HG03354 (cell line): ENCODE measurements around the gene SNX18.
"Not testable (repeated sequence)": the region's sequence is repeated elsewhere in the genome, so short reads cannot be mapped to it uniquely, and the experiment has no call there.

Experiments used
- ATAC-seq: cut with Tn5 transposase; IDR thresholded peaks from one replicate; pipeline ENCODE4 v1.9.1; 2021; ENCODE audit warnings: mild to moderate bottlenecking; ENCODE audit not compliant: unreplicated experiment, poor library complexity, severe bottlenecking

The SNX18 gene

DNA sequence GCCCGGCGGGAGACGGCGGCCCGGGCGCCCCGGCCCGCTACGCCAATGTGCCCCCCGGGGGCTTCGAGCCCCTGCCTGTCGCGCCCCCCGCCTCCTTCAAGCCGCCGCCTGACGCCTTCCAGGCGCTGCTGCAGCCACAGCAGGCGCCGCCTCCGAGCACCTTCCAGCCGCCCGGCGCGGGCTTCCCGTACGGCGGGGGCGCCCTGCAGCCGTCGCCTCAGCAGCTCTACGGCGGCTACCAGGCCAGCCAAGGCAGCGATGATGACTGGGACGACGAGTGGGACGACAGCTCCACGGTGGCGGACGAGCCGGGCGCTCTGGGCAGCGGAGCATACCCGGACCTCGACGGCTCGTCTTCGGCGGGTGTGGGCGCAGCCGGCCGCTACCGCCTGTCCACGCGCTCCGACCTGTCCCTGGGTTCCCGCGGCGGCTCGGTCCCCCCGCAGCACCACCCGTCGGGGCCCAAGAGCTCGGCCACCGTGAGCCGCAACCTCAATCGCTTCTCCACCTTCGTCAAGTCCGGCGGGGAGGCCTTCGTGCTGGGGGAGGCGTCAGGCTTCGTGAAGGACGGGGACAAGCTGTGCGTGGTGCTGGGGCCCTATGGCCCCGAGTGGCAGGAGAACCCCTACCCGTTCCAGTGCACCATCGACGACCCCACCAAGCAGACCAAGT lies 723 bp downstream of the SNX18 start:
- ATAC-seq: peak; percentile 36

DNA sequence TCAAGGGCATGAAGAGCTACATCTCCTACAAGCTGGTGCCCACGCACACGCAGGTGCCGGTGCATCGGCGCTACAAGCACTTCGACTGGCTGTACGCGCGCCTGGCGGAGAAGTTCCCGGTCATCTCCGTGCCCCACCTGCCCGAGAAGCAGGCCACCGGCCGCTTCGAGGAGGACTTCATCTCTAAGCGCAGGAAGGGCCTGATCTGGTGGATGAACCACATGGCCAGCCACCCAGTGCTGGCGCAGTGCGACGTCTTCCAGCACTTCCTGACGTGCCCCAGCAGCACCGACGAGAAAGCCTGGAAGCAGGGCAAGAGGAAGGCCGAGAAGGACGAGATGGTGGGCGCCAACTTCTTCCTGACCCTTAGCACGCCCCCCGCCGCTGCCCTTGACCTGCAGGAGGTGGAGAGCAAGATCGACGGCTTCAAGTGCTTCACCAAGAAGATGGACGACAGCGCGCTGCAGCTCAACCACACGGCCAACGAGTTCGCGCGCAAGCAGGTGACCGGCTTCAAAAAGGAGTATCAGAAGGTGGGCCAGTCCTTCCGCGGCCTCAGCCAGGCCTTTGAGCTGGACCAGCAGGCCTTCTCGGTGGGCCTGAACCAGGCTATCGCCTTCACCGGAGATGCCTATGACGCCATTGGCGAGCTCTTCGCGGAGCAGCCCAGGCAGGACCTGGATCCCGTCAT lies 1.4 kb downstream of the SNX18 start:
- no peak for ATAC-seq

DNA sequence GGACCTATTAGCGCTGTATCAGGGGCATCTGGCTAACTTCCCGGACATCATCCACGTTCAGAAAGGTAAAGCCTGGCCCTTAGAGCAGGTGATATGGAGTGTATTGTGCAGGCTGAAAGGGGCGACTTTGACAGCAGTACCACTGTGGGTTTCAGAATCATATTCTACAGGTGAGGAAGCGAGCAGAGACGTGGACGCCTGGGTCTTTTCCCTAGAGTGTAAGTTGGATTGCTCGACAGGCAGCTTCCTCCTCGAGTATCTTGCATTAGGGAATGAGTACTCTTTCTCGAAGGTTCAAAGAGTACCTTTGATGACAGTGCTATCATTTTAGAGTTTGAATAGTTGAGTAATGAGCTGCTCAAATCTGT lies 1.9 kb downstream of the SNX18 start:
- no peak for ATAC-seq

DNA sequence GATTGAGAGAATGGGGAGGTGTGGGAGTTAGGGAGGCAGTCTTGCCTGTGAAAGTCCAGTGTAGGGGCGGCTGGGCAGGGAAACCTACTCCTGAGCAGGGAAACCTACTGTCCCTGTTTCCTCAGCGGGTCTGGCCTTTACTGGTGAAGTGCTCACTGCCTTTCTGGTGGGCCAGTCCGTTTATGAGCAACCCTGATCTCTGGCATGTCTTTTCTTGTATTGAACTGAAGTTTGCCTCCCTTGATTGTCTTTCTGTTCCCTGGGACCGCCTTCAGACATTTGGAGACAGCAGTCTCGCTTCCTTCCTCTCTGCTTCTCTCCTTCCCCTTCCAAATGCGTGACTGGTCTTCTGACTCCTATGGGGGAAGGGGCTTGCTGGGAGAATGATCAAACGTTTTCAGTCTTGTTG lies 2.9 kb downstream of the SNX18 start:
- ATAC-seq: no peak

DNA sequence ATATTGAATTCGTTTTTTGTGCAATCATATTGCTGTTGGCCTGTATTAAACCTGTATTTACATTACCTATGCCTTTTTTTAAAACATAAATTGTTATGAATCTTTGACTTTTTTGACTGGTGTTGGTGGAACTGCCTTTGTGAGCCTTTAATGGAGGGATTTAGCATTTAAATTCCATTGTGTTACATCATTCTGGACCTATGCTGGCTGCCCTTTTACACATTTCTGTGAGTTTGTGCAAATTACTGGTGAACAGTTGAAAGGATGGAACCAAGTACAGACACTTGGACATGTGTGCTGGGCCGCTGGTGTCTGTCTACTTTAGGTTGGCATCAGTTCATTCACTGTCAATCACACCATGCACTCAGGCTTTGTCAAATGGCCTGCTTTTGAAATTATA lies 3.4 kb downstream of the SNX18 start:
- no peak for ATAC-seq

DNA sequence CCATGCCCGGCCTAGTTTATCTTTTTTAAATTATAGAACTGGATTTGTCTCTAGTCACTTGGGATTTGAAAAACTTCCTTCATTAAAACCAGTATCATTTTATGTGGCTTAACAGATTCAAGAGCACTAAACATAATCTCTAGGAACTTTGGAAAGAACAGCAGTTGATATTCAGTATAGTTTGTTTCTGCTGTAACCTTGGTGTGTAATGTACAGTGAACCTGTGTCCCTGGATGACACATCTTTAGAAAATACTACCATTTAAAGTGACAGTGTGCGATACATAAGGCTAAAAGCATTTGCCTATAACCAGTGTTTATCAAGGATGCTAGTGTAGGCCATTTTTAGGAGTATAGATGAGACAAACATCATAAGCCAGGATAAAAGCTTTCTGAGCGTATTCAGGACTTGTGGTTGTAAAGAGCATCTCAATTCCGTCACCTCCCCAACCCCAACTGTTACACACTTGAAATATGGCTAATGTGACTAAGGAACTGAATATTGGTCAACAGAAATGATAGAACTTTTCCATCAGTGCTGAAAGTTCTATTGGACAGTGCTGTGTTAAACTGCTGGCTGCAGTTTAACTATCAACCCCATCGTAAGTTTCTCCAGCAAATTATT lies 4.4 kb downstream of the SNX18 start:
- ATAC-seq: no peak

DNA sequence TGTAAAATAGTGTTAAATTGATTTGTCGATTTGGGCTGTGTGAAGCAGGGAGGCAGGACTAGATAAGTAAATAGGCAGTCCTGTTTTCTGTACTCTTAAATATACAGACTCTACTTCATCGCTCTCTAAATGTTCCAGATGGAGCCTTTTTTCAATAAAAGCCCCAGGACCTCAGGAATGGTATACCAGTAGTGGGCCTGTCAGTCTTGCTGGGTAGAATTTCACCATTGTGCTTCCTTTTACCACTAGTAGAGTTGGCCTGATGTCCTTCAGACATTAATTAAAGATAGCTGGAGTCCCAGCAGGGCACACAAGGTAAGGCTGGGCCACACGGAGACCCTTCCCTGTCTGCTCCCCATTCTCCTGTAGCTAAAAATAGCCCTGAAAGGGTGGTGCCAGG lies 6.0 kb downstream of the SNX18 start:
- no peak for ATAC-seq

DNA sequence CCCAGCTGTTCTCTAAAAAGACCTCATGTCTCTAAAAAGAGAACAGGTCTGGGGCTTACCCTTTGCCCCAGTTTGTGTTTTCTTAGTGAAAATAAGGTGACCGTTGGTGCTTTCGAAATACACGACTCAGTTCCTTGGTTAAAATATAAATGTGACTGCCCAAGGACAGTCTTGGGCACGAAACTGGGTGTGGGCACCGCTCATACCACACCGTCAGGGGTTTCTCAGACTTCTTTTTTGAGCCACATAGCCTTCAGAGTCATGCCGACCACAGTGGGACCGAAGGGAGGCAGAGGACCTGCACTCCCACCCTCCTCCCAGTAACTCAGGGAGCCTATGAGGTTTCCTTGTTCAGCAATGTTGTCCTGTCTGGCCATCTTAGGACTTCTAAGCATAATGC lies 6.5 kb downstream of the SNX18 start:
- ATAC-seq: no peak

DNA sequence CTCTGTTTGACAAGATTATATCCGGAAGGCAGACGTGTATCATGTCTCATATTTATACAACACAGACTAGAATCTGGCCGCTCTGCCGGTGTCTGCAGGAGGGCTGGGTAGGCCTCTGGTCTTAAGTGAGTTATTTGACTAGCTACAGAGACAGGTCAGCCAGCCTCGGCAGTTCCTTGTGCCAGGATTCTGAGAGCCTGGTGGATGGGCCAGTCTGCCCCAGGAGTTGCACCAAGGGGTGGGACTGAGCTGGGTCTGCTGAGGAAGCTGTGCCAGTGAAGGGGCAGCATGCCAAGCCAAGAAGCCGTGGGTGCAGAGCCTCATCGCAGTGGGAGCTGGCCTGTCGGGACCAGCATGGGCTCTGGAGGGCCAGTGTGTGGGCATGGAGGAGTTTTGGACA lies 7.1 kb downstream of the SNX18 start:
- no peak for ATAC-seq

DNA sequence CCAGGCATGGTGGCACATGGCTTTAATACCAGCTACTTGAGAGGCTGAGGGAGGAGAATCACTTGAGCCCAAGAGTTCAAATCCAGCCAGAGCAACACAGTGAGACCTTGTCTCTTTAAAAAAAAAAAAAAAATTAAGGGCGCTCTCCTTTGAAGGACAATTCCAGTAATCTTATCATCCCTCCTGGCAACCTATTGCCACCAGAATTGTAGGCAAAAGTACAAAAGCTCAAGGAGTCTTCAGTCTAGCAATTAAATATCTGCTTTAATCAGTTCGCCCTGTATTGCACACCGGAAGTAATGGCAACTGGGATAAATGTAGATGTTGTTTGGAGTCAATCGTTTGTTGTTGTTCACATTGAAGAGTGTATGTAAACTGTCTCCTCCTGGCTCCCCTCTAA lies 7.7 kb downstream of the SNX18 start:
- no peak for ATAC-seq

DNA sequence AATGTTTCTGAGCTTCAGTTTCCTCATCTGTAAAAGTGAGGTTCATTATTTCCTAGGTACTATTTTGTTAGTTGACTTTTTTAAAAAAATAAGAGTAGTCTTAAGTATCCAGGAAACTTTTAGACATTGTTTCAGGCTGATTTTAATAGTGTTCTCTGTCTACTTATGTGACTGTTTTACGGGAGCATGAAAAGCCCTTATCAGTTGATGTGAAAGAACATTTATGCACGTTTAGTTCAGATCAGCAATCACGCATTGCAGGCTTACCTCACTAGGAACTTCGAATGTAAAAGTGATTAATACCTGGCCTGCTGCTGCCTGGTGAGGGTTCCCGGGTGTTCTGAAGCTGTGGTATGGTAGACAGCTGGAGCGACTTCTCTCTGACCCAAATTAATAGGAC lies 8.1 kb downstream of the SNX18 start:
- no peak for ATAC-seq

DNA sequence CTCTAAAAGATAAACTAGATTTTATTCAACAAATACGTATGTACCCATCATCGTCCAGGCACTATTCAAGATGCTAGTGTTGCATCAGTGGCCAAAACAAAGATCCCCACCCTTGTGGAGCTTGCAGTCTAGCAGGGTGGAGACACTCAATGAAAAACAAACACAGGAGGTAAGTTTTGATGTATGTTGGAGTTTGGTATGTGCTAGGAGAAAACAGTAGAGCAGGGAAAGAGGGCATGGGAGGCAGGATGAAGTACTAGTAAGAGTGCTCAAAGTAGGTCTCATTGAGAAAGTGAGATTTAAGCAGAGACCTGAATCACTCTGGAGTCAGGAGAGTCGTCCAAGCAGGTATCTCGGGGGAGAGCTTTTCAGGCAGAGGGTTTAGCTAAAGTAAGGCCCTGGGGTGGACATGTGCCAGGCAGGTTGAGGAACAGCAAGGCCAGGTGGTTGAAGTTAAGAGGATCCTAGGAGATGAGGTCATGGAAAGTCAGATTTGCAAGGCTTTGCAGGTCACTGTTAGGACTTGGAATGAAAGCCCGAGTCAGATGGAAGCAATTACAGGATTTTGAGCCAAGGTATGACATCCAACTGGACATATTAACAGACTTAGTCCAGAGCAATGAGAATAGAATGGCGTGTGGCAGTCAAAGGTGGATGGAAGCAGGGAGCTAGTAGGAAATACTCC lies 9.2 kb downstream of the SNX18 start:
- no peak for ATAC-seq

DNA sequence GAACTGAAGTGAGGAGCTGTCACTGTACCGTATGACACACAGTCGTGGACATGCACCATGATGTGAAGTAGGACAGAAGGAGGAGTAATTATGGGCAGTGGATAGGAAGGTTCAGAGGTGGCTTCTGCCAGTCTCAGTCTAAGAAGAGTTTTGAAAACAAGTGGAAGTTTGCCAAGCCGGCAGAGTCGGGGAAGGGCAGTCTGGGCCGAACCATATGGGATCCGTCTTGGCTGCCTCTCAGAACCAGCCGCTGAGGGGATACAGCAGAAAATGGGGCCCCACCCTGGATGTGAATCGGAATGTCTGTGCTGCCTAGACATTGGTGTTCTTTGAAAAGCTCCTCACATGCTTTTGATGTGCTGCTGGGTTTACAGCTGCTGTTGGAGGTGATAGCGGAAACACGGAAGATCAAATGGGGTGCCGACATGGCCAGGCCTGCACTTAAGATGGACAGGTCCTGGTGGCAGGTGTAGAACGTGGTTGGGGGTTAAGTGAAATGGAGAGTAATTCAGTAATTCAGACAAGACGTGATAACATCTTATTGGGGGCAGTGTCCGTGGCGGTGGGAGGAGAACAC lies 11.2 kb downstream of the SNX18 start:
- ATAC-seq: no peak

DNA sequence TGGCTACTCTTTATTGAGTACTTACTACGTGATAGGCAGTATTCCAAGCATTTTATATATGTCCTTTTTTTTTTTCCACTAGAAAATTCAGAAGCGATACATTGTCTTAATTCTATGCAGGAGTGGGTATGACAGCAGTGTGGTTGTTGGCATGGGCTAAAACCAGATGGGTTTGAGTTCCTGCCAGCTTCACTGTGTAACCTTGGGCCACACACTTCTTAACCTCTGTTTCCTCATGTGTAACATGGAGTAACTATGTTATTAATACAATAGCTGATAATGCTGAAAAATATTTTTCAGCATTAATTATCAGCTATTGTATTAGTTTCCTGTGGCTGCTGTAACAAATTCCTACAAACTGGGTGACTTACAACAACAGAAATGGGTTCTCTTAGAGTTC lies 12.0 kb downstream of the SNX18 start:
- no peak for ATAC-seq

DNA sequence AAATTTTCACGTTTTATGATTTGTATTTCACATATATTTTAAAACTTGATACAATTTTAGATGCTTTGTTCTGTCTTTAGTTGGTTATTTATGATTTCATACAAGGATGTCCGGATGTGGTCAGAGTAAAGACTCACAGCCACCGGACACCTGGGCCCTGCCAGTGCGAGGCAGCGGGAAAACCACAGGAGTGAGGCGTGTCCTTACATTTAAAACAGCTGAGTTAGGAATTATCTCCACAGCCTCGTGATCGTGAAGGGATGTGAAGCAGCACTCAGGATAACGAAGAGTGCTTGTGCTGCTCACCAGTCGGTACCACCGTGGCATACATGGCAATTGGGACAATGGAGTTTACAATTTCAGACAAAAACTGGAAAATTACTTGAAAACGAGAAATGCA lies 14.0 kb downstream of the SNX18 start:
- no peak for ATAC-seq

DNA sequence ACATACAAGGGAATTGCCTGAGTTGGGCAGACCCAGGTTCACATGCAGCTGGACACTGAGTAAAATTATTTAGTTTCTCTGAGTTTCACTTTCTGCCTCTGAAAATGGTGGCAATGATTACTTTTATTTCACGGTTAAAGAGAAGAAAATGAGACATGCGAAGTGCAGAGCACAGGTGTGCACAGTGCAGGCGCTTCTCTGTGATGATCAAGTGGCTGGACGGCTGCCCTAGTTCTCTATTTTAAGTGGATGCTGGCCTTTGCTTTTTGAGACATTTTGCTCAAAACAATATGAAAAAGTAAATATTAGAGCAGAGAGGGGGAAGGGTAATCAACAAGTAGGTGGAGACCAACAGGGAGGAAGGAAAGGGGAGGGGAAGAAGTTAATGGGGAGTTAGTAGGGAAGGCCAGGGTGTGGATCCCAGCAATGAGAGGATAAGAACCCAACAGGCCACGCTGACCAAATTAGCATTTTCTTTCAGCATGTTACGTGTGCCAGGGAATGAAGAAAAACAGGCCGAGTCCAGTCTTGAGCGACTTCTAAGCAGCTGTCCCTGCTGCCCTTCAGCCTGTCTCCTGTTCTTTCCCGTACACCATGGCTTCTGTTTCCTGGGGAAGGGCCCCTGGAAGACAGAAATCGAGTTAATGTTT lies 16.1 kb downstream of the SNX18 start:
- no peak for ATAC-seq

DNA sequence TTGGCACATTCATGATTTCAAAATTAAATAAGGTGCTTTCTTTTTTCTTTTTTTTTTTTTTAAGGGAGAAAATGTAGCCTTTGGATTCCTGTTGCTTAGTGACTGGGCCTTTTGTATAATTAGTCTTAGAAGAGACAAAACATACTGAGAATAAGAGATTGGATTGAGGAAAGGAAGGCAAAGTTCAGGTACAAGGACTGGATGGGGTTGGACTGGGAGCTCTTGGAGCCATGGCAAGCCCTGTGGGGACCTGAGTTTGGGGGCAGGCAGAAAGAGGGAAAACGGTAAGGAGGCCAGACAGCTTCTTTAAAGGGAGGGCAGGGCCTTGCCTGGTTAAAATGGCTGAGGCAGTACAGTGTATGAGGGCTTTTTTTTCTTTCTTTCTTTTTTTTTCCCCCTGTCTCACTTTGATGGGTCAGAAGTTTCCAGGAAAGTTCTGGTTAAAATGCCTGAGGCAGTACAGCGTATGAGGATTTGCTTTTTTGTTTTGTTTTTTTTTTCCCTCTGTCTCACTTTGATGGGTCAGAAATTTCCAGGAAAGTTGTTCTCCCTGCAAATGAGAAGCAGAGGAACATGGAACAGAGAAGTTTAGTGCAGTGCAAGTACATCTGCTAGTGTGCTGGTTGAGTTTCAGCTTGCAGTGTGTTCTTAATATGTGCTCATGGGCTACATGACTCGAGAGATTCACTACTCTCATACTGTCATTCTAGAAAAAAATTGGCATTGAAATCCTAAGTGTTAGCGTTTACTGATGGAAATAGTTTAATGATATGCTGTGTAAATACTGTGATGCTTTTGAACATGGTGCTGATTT lies 16.8 kb downstream of the SNX18 start:
- no peak for ATAC-seq

DNA sequence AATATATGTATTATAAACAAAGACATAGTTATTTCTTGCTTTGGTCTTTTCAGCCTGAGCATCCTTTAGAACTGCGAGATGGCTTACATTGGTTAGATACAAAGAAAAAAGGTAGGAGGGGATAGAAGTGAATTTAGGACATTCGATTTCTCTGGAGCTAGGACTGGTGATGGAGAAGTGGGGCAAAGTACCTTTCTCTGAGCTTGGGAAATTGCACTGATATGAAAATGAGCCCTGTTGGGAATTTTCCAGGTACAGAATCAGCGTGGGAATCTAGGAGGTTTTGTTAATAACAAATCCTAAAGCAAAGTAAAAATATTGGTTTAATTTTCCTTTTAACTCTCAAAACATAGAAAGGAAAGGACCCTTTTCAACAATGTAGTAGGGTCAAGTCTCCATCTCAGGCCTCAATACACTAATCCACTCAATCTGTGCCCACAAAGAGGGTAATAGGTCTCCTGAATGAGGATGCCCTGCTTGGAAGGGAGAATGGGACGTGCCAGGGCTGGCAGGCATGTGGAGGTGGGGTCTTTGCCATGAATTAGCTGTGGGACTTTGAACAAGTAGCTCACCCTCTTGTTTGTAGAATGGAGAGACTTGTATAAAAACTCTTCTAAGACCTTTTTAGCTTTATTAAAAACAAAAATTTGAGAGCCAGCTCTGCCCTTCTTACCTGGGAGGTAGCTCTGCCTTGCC lies 17.7 kb downstream of the SNX18 start:
- no peak for ATAC-seq

DNA sequence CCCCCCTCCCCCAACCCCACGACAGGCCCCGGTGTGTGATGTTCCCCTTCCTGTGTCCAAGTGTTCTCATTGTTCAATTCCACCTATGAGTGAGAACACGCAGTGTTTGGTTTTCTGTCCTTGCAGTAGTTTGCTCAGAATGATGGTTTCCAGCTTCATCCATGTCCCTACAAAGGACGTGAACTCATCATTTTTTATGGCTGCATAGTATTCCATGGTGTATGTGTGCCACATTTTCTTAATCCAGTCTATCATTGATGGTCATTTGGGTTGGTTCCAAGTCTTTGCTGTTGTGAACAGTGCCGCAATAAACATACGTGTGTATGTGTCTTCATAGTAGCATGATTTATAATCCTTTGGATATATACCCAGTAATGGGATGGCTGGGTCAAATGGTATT lies 18.8 kb downstream of the SNX18 start:
- not testable (repeated sequence) for ATAC-seq
